ENCODE data around the gene HHIP. TPM values are rescaled to one million over a fixed set of nuclear protein-coding genes. Genes with fewer than 3 reads are reported as not detected.

HHIP gene
- total RNA-seq, 2 donors from 2014 or later, result not detected

DNA sequence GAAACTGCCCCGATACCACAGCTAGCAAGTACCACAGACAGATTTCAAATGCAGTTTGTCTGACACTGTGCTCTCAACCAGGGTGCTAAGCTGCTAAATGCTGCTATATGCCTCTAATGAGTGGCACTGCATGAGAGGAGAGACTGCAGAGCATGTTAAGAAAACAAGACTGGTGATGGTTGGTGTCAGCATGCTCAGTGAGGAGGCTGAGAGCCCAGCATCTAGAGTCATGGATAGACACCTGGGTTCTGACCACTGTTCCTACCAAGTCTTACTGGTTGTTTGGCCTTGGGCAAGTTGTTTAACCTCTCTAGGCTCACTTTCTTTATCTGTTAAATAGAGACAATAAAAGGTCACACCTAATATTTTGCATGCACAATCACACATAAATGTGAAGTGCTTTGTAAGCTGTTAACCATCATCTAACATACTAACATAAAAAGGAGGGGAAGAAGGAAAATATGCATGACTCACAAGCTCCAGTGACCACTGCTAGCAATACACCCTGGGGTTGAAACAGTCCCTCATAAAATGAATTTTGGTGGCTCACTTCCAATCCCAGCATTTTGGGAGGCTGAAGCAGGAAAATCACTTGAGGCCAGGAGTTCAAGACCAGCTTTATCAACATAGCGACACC is 20.7 kb downstream of the HHIP start:
- H3K27ac Mint-ChIP-seq, result no peak overlapping the region
- ATAC-seq, result no peak
- no peak overlapping the region for H3K4me3 Mint-ChIP-seq
- peaks cover 6% of the 10 kb centered on the region for H3K27me3 Mint-ChIP-seq
- H3K4me1 Mint-ChIP-seq, result no peaks in the 10 kb centered on the region
- DNase-seq, result no peak
- no peaks in the 10 kb centered on the region for H3K36me3 Mint-ChIP-seq (ENCODE audit: low read depth)
- H3K9me3 ChIP-seq (ENCODE audit: control insufficient read depth, low read length, poor library complexity, severe bottlenecking), result no peaks in the 10 kb centered on the region

DNA sequence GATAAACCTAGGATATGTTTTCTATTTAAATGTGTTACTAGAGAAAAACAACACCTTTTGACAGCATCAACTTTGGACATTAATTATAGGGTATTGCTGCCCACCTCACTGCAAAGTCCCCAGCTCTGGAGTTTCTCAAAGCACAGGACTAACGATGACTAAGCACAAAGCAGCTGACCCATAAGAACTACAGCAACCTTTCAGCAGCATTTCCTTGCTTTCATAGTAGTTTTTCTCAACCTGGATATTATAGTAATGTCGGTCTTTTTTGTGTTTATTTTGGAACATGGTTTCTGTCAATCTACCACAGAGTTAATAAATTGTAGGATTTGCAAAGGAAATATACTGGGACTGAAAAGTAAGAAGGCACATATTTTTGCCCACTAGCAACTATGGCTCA is 21.5 kb downstream of the HHIP start:
- no peaks in the 10 kb centered on the region for H3K9me3 ChIP-seq (ENCODE audit: control insufficient read depth, low read length, poor library complexity, severe bottlenecking)
- Mint-ChIP-seq H3K36me3 (ENCODE audit: low read depth) (no peaks in the 10 kb centered on the region), H3K27me3 (peaks cover under 1% of the 10 kb centered on the region), H3K27ac (no peak overlapping the region), H3K4me3 (no peak overlapping the region), H3K4me1 (no peaks in the 10 kb centered on the region)
- no peak for ATAC-seq
- DNase-seq, result no peak

DNA sequence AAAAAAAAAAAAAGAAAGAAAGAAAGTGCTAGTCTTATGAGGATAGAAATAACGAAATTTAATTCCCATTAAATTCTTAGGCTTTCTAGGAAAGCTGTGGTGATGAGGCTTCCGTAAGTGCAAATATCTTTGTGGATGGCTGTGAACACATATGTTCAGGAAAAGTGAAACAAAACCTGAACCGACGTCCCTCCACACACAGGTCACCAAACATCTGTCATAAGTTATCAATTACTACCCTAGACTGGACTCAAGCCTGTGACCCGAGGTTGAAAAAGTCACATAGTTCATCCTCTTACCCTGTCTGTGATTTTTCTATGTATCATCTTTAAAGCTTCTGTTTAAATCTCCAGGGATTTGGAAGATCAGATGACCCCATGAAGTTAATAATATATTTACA is 24.8 kb downstream of the HHIP start:
- ATAC-seq (no peak), DNase-seq (no peak)
- no peaks in the 10 kb centered on the region for H3K4me1 Mint-ChIP-seq
- no peaks in the 10 kb centered on the region for H3K27me3 Mint-ChIP-seq
- no peaks in the 10 kb centered on the region for H3K36me3 Mint-ChIP-seq (ENCODE audit: low read depth)
- no peak overlapping the region for H3K27ac Mint-ChIP-seq
- H3K4me3 Mint-ChIP-seq, result no peak overlapping the region
- H3K9me3 ChIP-seq (ENCODE audit: control insufficient read depth, low read length, poor library complexity, severe bottlenecking), result no peaks in the 10 kb centered on the region

DNA sequence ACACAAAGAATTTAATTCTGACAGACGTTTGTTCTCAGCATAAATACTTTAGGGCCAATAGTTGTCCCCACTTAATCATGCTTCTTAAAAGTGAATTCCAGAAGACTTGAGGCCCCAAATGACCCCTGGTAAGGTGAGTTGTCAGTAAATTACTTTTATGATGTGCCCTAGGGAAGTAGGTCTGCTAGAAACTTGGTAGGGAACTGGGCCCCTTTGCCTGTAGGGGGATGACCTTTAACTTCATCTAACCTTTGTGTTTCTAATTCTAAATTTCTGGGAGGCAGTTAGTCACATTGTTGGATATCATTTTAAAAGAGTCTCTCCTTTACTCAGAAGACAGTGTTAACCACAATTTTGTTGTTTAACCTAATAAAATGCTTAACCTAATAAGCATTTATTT is 28.8 kb downstream of the HHIP start:
- Mint-ChIP-seq H3K36me3 (ENCODE audit: low read depth) (no peaks in the 10 kb centered on the region), H3K4me3 (no peak overlapping the region), H3K27ac (no peak overlapping the region), H3K27me3 (no peaks in the 10 kb centered on the region), H3K4me1 (no peaks in the 10 kb centered on the region)
- no peak for DNase-seq
- no peaks in the 10 kb centered on the region for H3K9me3 ChIP-seq (ENCODE audit: control insufficient read depth, low read length, poor library complexity, severe bottlenecking)
- no peak for ATAC-seq

DNA sequence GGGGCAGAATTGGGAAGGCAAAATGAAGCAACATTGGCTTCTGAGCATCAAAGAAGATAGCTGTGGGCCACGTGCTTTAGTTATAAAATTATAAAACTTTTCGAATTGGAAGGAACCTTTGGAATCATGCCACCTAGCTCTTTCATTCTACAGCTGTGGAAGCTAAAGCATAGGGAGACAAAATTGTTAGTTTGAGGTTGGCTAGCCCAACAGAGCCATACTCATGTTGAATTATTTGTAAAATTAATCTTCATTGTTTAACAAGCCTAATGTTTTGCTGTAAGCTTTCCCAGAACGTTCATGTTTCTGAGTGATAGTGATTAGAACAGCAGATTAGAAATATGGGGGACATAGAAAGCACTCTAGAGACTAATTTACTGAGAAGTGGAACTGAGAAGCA is 35.9 kb downstream of the HHIP start:
- no peaks in the 10 kb centered on the region for H3K27me3 Mint-ChIP-seq
- ATAC-seq, result no peak
- H3K36me3 Mint-ChIP-seq (ENCODE audit: low read depth), result no peaks in the 10 kb centered on the region

DNA sequence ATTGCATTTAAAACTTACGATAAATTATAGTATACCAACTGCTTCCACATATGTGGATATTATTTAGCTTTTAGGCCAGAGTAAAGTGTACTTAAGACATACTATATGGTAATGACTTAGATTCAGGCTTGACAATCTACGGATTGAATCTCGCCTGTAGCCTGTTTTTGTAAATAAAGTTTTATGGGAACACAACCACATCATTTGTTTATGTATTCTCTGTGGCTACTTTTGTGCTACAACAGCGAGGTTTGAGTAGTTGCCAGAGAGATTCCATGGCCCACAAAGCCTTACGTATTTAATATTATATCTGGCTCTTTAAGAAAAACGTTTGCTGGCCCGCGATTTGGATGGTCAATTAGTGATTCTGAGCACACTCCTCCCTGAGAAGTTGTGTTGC is 37.6 kb downstream of the HHIP start:
- no peak overlapping the region for H3K27ac Mint-ChIP-seq
- H3K4me3 Mint-ChIP-seq, result no peak overlapping the region
- no peaks in the 10 kb centered on the region for H3K27me3 Mint-ChIP-seq
- DNase-seq (no peak), ATAC-seq (no peak)
- no peaks in the 10 kb centered on the region for H3K36me3 Mint-ChIP-seq (ENCODE audit: low read depth)
- H3K4me1 Mint-ChIP-seq, result no peaks in the 10 kb centered on the region
- H3K9me3 ChIP-seq (ENCODE audit: control insufficient read depth, low read length, poor library complexity, severe bottlenecking), result peaks cover 2% of the 10 kb centered on the region

More for the DNA sequence above, 35.9 kb downstream of the HHIP start:
- Mint-ChIP-seq H3K27ac (no peak overlapping the region), H3K4me1 (no peaks in the 10 kb centered on the region), H3K4me3 (no peak overlapping the region)
- H3K9me3 ChIP-seq (ENCODE audit: control insufficient read depth, low read length, poor library complexity, severe bottlenecking), result peaks cover under 1% of the 10 kb centered on the region
- no peak for DNase-seq

DNA sequence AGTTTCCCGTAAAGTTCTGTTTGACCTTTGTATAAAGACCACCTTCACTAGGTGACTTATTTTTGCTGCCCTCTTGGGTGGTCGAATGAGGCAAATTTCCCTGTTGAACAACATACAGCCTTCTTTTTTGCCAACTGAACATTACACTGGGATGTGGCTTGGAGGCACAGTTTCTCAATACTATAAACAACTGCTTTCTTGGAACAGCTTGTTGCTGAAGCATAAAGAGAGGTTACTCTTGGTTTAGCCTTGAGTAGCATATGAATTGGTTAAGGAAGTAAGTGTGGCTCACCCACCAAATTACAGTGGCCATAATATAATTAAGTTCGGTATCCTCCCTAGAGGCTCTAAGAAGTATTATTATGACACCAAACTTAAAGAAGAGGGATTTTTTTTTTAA is 40.0 kb downstream of the HHIP start:
- no peak for ATAC-seq

DNA sequence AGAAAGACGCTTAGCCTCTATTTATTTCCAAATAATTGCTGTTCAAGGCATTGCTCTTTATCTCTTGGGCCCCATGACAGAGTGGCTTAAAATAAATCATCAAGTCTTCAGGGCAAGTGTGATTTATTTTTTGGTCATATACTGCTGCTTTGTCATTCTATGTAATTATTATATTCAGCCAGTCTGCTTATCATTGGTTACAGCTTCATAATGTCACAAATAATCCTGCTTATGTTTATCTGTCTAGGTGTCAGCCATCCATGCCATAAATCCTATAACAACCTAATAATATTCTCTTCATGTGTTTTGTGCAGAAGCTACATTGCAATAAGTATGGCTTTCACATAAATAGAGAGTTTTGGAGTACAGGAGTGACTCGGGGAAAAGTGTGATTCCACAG is 41.0 kb downstream of the HHIP start:
- H3K36me3 Mint-ChIP-seq (ENCODE audit: low read depth), result no peaks in the 10 kb centered on the region
- no peaks in the 10 kb centered on the region for H3K27me3 Mint-ChIP-seq
- peaks cover 2% of the 10 kb centered on the region for H3K9me3 ChIP-seq (ENCODE audit: control insufficient read depth, low read length, poor library complexity, severe bottlenecking)
- no peaks in the 10 kb centered on the region for H3K4me1 Mint-ChIP-seq
- ATAC-seq (no peak), DNase-seq (no peak)
- no peak overlapping the region for H3K27ac Mint-ChIP-seq
- no peak overlapping the region for H3K4me3 Mint-ChIP-seq

More for the DNA sequence above, 40.0 kb downstream of the HHIP start:
- no peak overlapping the region for H3K4me3 Mint-ChIP-seq
- no peaks in the 10 kb centered on the region for H3K4me1 Mint-ChIP-seq
- H3K9me3 ChIP-seq (ENCODE audit: control insufficient read depth, low read length, poor library complexity, severe bottlenecking), result peaks cover 2% of the 10 kb centered on the region
- no peaks in the 10 kb centered on the region for H3K27me3 Mint-ChIP-seq
- H3K36me3 Mint-ChIP-seq (ENCODE audit: low read depth), result no peaks in the 10 kb centered on the region
- no peak overlapping the region for H3K27ac Mint-ChIP-seq
- no peak for DNase-seq

DNA sequence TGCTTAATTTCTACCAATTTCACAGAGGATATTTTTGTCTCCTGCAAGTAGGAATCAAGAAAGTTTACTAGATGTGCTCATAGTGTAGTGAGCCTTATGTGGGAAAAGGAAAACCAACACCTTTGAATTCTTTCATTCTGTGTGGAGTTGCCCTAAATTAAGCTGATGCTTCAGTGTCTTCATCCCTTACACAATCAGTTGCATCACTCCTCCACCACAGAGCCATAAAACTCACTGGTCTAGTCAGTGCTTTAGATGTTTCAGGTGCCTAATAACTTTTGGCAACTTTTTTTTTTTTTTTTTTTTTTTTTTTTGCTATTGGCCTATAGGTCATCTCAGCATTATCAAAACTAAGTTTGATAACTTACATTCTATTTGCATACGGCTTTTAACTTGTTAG is 41.5 kb downstream of the HHIP start:
- no peaks in the 10 kb centered on the region for H3K36me3 Mint-ChIP-seq (ENCODE audit: low read depth)
- H3K27ac Mint-ChIP-seq, result no peak overlapping the region
- H3K4me3 Mint-ChIP-seq, result no peak overlapping the region
- no peaks in the 10 kb centered on the region for H3K27me3 Mint-ChIP-seq
- DNase-seq, result no peak
- H3K4me1 Mint-ChIP-seq, result no peaks in the 10 kb centered on the region
- H3K9me3 ChIP-seq (ENCODE audit: control insufficient read depth, low read length, poor library complexity, severe bottlenecking), result peaks cover 2% of the 10 kb centered on the region
- ATAC-seq, result no peak

DNA sequence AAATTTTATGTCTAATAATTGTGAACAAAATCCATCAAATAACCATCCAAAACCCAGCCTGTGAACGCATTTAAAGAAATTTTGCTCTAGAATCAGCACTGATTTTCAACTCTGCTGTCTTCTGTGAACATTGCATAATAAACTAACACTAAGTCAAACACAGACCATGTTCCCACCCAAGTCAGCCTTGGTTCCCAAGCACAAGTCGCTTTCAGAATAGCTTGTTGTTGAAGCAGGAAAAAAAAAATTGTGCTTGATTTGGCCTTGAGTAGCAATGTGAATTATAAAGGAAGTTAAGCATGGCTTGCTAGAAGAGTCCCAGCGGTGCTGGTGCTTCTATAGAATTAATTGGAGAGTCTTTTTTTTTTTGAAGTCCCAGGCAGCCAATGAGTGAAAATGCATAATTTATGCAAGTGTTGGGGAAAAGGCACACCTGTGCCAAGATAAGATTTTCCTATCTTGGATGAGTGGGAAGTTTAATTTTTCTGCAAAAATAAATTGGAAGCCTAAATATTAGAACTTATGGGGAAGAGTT is 42.1 kb downstream of the HHIP start:
- no peaks in the 10 kb centered on the region for H3K4me1 Mint-ChIP-seq
- ATAC-seq, result no peak

DNA sequence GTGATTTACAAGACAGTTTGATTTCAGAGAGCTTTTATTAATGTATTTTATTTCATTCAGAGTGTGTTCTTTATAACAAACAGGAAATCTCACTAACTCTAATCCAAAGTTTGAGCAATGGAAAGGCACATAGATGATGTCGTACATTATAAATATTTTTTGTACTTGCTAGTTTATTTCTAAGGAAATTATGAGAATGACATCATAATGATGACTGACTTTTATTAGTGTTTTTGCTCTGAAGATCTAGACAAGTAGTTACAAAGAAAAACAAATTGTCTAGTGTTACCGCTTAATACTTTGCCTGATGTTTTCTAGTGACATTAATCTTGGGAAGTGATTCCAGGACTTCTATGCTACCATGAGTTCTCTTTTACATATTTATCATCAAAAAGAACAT is 43.2 kb downstream of the HHIP start:
- H3K9me3 ChIP-seq (ENCODE audit: control insufficient read depth, low read length, poor library complexity, severe bottlenecking), result peaks cover 2% of the 10 kb centered on the region
- Mint-ChIP-seq H3K27ac (no peak overlapping the region), H3K4me3 (no peak overlapping the region), H3K36me3 (ENCODE audit: low read depth) (no peaks in the 10 kb centered on the region), H3K4me1 (no peaks in the 10 kb centered on the region), H3K27me3 (no peaks in the 10 kb centered on the region)
- DNase-seq, result no peak
- ATAC-seq, result no peak

More for the DNA sequence above, 42.1 kb downstream of the HHIP start:
- DNase-seq, result no peak
- no peaks in the 10 kb centered on the region for H3K27me3 Mint-ChIP-seq
- peaks cover 2% of the 10 kb centered on the region for H3K9me3 ChIP-seq (ENCODE audit: control insufficient read depth, low read length, poor library complexity, severe bottlenecking)
- H3K4me3 Mint-ChIP-seq, result no peak overlapping the region
- H3K27ac Mint-ChIP-seq, result no peak overlapping the region
- no peaks in the 10 kb centered on the region for H3K36me3 Mint-ChIP-seq (ENCODE audit: low read depth)

DNA sequence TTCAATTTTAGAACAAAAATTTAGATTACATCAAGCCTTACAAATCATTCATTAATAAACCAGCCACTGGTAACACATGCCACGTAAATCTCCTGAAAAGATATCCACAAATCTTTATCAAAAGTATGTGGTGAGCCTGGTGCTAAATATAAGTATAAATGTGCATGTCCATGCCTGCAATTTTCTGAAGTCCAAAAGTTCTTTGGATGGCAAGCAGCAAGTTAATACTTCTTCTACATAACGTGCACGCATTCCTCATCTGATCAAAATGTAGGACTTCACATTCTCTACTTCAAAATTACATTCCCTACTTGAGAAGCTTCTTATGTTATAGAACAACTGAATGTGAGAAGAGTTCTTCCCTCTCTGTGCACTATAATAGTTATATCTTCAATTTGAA is 49.8 kb downstream of the HHIP start:
- Mint-ChIP-seq H3K4me3 (no peak overlapping the region), H3K36me3 (ENCODE audit: low read depth) (no peaks in the 10 kb centered on the region), H3K27me3 (no peaks in the 10 kb centered on the region), H3K27ac (no peak overlapping the region), H3K4me1 (no peaks in the 10 kb centered on the region)
- DNase-seq (no peak), ATAC-seq (no peak)
- no peaks in the 10 kb centered on the region for H3K9me3 ChIP-seq (ENCODE audit: control insufficient read depth, low read length, poor library complexity, severe bottlenecking)

DNA sequence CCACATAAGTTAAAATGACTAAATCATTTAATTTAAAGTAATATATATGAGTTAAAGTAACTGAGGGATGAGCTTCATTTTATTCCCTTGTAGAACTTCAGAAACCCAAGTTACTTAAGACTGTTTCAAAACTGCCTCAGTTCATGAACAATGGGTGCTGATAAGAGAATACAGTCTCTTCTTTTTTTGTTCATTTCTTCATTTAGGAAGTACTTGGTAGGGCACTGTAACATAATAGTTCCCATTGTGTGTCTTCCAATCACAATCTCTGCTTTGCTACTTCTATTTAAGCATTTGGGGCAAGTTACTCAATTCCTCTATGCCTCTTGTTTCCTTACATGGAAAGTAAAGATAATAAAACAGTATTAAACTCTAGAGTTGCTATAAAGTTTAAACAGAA is 50.4 kb downstream of the HHIP start:
- no peaks in the 10 kb centered on the region for H3K9me3 ChIP-seq (ENCODE audit: control insufficient read depth, low read length, poor library complexity, severe bottlenecking)
- no peak for ATAC-seq
- Mint-ChIP-seq H3K36me3 (ENCODE audit: low read depth) (no peaks in the 10 kb centered on the region), H3K4me1 (no peaks in the 10 kb centered on the region), H3K27ac (no peak overlapping the region), H3K4me3 (no peak overlapping the region), H3K27me3 (no peaks in the 10 kb centered on the region)
- no peak for DNase-seq

DNA sequence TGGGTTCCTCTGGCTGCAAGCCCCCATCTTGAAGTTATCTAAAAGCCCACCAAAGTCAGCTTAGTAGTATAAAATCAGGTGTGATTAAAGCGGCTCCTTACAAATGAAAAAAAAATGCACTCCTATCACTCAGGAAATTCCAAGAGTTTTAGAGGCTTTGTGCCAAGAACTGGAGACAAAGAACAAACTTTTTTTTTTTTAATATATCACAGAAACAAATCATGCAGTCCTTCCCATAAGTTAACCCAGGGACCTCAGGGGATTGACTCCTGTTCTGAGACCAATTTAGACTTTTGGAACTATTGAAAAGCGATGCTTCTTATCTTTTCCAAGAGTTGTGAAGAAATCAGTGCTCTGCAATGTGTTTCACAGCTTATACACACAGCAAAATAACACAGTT is 53.6 kb downstream of the HHIP start:
- H3K27ac Mint-ChIP-seq, result no peak overlapping the region
- no peaks in the 10 kb centered on the region for H3K4me1 Mint-ChIP-seq
- no peak for ATAC-seq
- DNase-seq, result no peak
- H3K36me3 Mint-ChIP-seq (ENCODE audit: low read depth), result no peaks in the 10 kb centered on the region
- peaks cover 12% of the 10 kb centered on the region for H3K27me3 Mint-ChIP-seq
- H3K9me3 ChIP-seq (ENCODE audit: control insufficient read depth, low read length, poor library complexity, severe bottlenecking), result no peaks in the 10 kb centered on the region
- H3K4me3 Mint-ChIP-seq, result no peak overlapping the region
